ENCODE data around the gene ZFHX3. TPM values are rescaled to one million over a fixed set of nuclear protein-coding genes. Genes with fewer than 3 reads are reported as not detected.

Gene ZFHX3
- total RNA-seq, 6 experiments from 2014 or later: 14.5 to 25.8 (median 15.8) TPM

- H3K36me3 Mint-ChIP-seq (ENCODE audit: low read depth): no peaks in the 10 kb centered on the region; the same call in none of the 2 replicates
These were observed 24.0 kb downstream of the ZFHX3 start for GRCh38 chr16:73023752-73024570.

GRCh38 chr16:73023320-73023719 is 24.6 kb downstream of the ZFHX3 start:
- Mint-ChIP-seq H3K27me3 (ENCODE audit: insufficient read depth) (peaks cover 3% of the 10 kb centered on the region), H3K4me1 (ENCODE audit: low read depth) (peaks cover 64% of the 10 kb centered on the region), H3K27ac (no peak overlapping the region), H3K9me3 (no peaks in the 10 kb centered on the region), H3K36me3 (ENCODE audit: low read depth) (no peaks in the 10 kb centered on the region; the same call in none of the 2 replicates), H3K4me3 (no peak overlapping the region)
- TF ChIP-seq CTCF (IDR thresholded peaks at IDR 0.05): no peak
- DNase-seq: no peak

More at GRCh38 chr16:73023752-73024570, 24.0 kb downstream of the ZFHX3 start:
- no peak for TF ChIP-seq CTCF (IDR thresholded peaks at IDR 0.05)
- peaks cover 2% of the 10 kb centered on the region for H3K27me3 Mint-ChIP-seq (ENCODE audit: insufficient read depth)
- H3K27ac Mint-ChIP-seq: no peak overlapping the region
- peaks cover 59% of the 10 kb centered on the region for H3K4me1 Mint-ChIP-seq (ENCODE audit: low read depth)
- DNase-seq: no peak
- H3K9me3 Mint-ChIP-seq: no peaks in the 10 kb centered on the region
- no peak overlapping the region for H3K4me3 Mint-ChIP-seq

- Mint-ChIP-seq H3K9me3 (no peaks in the 10 kb centered on the region), H3K27me3 (ENCODE audit: insufficient read depth) (peaks cover 3% of the 10 kb centered on the region), H3K4me1 (ENCODE audit: low read depth) (peaks cover 65% of the 10 kb centered on the region), H3K27ac (no peak overlapping the region), H3K36me3 (ENCODE audit: low read depth) (no peaks in the 10 kb centered on the region; the same call in none of the 2 replicates), H3K4me3 (no peak overlapping the region)
- DNase-seq: no peak
- 0 out of 2 replicates have a peak, but pooled peaks have one; percentile 20 for TF ChIP-seq CTCF (IDR thresholded peaks at IDR 0.05)
These were observed 25.4 kb downstream of the ZFHX3 start for GRCh38 chr16:73022534-73022933.

GRCh38 chr16:73021866-73022495 is 25.9 kb downstream of the ZFHX3 start:
- Mint-ChIP-seq H3K9me3 (no peaks in the 10 kb centered on the region), H3K36me3 (ENCODE audit: low read depth) (no peaks in the 10 kb centered on the region; the same call in none of the 2 replicates), H3K27ac (no peak overlapping the region), H3K27me3 (ENCODE audit: insufficient read depth) (peaks cover 3% of the 10 kb centered on the region), H3K4me3 (no peak overlapping the region), H3K4me1 (ENCODE audit: low read depth) (peaks cover 71% of the 10 kb centered on the region)
- no peak for TF ChIP-seq CTCF (IDR thresholded peaks at IDR 0.05)
- no peak for DNase-seq

- peak overlapping the region; percentile 80 for H3K27ac Mint-ChIP-seq
- H3K36me3 Mint-ChIP-seq (ENCODE audit: low read depth): peaks cover 6% of the 10 kb centered on the region
- H3K4me3 Mint-ChIP-seq: peak overlapping the region; percentile 77
- H3K4me1 Mint-ChIP-seq (ENCODE audit: low read depth): peaks cover 79% of the 10 kb centered on the region
- no peak for TF ChIP-seq CTCF (IDR thresholded peaks at IDR 0.05)
- no peaks in the 10 kb centered on the region for H3K9me3 Mint-ChIP-seq
- H3K27me3 Mint-ChIP-seq (ENCODE audit: insufficient read depth): peaks cover 3% of the 10 kb centered on the region
- DNase-seq: peak; percentile 82
These were observed 27.5 kb downstream of the ZFHX3 start for GRCh38 chr16:73020409-73020884.

Measured in HFFc6 (cell line).